K562 (cell line): Measurements from ENCODE around the gene TFF1.

ENCODE experiments used
- EGR1 ChIP-seq: fragments of 450-650 bp; conservative IDR thresholded peaks from 2 replicates; pipeline ENCODE4 v1.6.1; 2017; ENCODE audit warnings: mild to moderate bottlenecking
- FOXM1 ChIP-seq, 2 experiments: fragments of 450-650 bp in 1 of 2; sonication (generic) in 1 of 2; formaldehyde crosslinking in 1 of 2; IDR thresholded peaks; 2 replicates each; pipeline versions ENCODE4 v1.6.1 to v1.9.0; 2017 to 2022; ENCODE audit warnings: low read depth in 2 of 2, mild to moderate bottlenecking in 2 of 2, missing genetic modification reagents in 1 of 2, moderate library complexity in 1 of 2
- NR2C2 ChIP-seq, 2 experiments: fragments of 200-800 bp in 1 of 2; sonication (Bioruptor generic) in 1 of 2; sonication (generic) in 1 of 2; formaldehyde crosslinking in 1 of 2; IDR thresholded peaks; 2 replicates each; pipeline versions ENCODE4 v1.6.1 to v1.8.0; 2016 to 2022; ENCODE audit warnings: mild to moderate bottlenecking in 1 of 2, missing compliant biosample characterization in 1 of 2, missing genetic modification characterization in 1 of 2, missing genetic modification reagents in 1 of 2
- SMC3 ChIP-seq: conservative IDR thresholded peaks from 2 replicates; pipeline ENCODE4 v1.6.1; 2011; ENCODE audit warnings: low read depth, low read length, improper control_type of control experiment; ENCODE audit not compliant: insufficient read depth
- TAF1 ChIP-seq: IDR thresholded peaks from 2 replicates; pipeline ENCODE4 v1.6.1; 2011; ENCODE audit warnings: mild to moderate bottlenecking, low read length, moderate library complexity; ENCODE audit not compliant: insufficient read depth, control insufficient read depth, severe bottlenecking; ENCODE audit errors: extremely low read depth
- TF ChIP-seq, protein P1 (sequence below): sonication (generic); formaldehyde crosslinking; IDR thresholded peaks from 2 replicates; pipeline ENCODE4 v1.8.0; 2023; ENCODE audit warnings: missing genetic modification reagents, mild to moderate bottlenecking, borderline replicate concordance

DNA sequence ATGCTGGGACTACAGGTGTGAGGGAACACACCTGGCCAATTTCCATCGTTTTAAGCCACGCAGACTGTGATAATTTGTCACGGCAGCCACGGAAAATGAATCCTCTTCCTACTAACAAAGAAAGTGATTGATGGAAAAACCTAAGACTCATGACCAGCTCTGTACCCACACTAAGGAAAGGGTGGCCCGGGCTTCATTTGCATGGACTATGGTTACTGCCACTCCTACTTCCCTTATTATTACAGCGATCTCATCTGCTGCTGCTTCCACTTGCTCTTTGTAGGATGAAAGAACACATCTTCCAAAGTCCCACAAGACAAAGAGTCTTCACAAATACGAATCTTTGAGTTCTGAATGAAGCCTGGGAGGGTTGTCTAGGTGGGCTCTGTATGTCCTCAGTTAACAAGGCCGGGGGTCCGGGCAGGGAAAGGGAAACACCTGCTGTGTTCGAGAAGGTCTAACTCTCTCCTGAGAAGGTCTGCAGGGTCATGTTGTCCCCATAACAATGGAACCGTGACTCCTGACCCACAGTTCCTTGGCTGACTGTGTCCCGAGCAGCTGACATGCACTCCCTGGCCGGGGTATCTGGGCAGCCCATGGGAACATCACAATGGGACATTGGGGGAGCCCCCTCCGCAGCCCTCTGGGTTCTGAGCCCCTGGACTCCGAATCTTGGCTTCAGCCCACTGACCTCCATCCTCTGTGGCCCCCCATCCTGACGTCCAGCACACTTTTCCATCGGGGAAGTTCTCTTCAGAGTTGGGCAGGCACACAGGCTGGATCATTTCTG lies 13.3 kb upstream of the TFF1 start:
- TF ChIP-seq FOXM1 (IDR thresholded peaks at IDR 0.05; ENCODE audit: low read depth) (no peak), FOXM1 (CRISPR knock-in tag; IDR thresholded peaks at IDR 0.05; ENCODE audit: low read depth) (no peak), SMC3 (no peak), NR2C2 (CRISPR knock-in tag; IDR thresholded peaks at IDR 0.05) (no peak), NR2C2 (tag; IDR thresholded peaks at IDR 0.05) (no peak), EGR1 (no peak), TAF1 (no peak)
- TF ChIP-seq, protein P1, sequence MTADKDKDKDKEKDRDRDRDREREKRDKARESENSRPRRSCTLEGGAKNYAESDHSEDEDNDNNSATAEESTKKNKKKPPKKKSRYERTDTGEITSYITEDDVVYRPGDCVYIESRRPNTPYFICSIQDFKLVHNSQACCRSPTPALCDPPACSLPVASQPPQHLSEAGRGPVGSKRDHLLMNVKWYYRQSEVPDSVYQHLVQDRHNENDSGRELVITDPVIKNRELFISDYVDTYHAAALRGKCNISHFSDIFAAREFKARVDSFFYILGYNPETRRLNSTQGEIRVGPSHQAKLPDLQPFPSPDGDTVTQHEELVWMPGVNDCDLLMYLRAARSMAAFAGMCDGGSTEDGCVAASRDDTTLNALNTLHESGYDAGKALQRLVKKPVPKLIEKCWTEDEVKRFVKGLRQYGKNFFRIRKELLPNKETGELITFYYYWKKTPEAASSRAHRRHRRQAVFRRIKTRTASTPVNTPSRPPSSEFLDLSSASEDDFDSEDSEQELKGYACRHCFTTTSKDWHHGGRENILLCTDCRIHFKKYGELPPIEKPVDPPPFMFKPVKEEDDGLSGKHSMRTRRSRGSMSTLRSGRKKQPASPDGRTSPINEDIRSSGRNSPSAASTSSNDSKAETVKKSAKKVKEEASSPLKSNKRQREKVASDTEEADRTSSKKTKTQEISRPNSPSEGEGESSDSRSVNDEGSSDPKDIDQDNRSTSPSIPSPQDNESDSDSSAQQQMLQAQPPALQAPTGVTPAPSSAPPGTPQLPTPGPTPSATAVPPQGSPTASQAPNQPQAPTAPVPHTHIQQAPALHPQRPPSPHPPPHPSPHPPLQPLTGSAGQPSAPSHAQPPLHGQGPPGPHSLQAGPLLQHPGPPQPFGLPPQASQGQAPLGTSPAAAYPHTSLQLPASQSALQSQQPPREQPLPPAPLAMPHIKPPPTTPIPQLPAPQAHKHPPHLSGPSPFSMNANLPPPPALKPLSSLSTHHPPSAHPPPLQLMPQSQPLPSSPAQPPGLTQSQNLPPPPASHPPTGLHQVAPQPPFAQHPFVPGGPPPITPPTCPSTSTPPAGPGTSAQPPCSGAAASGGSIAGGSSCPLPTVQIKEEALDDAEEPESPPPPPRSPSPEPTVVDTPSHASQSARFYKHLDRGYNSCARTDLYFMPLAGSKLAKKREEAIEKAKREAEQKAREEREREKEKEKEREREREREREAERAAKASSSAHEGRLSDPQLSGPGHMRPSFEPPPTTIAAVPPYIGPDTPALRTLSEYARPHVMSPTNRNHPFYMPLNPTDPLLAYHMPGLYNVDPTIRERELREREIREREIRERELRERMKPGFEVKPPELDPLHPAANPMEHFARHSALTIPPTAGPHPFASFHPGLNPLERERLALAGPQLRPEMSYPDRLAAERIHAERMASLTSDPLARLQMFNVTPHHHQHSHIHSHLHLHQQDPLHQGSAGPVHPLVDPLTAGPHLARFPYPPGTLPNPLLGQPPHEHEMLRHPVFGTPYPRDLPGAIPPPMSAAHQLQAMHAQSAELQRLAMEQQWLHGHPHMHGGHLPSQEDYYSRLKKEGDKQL (CRISPR knock-in tag): no peak
